GM21576 (cell line): ENCODE data around the gene ZNF443.
"Not testable (repeated sequence)": the region's sequence is repeated elsewhere in the genome, so short reads cannot be mapped to it uniquely, and the experiment has no call there.

Source experiments
- ATAC-seq: cut with Tn5 transposase; IDR thresholded peaks from one replicate; pipeline ENCODE4 v1.9.1; 2021; ENCODE audit warnings: mild to moderate bottlenecking, moderate library complexity; ENCODE audit not compliant: unreplicated experiment

The ZNF443 gene

DNA sequence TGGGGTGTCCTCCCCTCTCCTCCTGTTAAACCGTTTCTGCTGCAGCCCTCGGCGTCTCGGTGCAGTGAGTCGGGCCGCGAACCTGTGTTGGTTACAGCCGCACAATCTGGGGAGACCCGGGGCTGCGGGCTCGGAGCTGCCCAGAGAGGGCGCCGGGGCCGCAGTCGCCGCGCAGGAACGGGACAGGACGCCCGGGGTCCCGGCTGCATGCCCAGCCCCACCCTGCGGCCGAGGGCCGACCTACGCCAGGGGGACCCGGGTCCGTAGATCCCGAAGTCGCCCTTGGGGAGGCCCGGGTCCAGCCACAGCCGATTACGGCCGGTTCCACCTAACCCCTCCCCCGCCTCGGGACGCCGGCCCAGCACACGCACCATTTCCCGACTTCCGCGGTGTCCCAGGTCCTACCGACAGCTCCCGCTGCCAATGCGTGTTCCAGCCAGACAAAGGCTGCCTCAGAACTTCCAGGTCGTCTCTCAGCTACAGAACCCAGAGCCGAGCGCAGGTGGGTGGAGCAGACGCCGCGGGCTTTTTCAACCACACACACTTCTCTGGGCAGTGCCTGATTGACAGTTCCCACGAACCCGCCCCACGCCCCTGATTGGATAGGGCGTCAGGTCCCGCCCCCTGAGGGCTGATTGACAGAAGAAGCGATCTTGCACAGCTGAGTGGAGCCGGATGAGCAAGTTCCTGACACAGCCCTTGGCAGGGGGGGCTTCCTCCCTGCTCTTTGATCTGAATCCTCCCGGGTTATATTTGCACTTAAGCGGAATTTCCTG lies at the start of gene ZNF443:
ZNF443 (minus strand) TSS at position 481 of the 776 bp plus-strand sequence; CDS start at position 374, 107 bp downstream.
- ATAC-seq: peak; percentile 97

DNA sequence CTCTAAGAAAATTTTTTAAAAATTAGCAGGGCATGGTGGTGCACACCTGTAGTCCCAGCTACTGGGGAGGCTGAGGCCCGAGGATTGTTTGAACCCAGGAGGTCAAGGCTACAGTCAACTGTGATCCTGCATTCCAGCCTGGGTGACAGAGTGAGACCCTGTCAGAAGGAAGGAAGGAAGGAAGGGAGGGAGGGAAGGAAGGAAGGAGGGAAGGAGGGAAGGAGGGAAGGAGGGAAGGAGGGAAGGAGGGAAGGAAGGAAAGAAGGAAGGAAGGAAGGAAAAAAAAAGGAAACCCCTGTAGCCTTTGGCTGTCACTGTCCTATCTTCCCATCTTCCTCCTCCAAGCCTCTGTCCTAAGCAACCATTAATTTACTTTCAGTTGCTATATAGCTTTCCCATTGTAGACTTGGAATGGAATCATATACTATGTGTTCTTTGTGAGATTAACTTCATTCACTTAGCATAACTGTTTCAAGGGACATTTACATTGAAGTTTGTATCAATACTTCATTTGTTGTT lies 45.5 kb upstream of the ZNF443 start:
- not testable (repeated sequence) for ATAC-seq

- no peak for ATAC-seq
Observed at GRCh38 chr19:12485571-12485970, 44.8 kb upstream of the ZNF443 start.

- ATAC-seq: peak; percentile 6
Observed at GRCh38 chr19:12485052-12485416, 44.2 kb upstream of the ZNF443 start.

- peak; percentile 91 for ATAC-seq
Observed at GRCh38 chr19:12484371-12485051, 43.7 kb upstream of the ZNF443 start, which contains the start of gene ZNF709. TSS of gene ZNF709 (minus strand) at chr19:12484816. CDS start at chr19:12484657, 159 bp downstream.

GRCh38 chr19:12484011-12484370 lies 43.2 kb upstream of the ZNF443 start:
- no peak for ATAC-seq

DNA sequence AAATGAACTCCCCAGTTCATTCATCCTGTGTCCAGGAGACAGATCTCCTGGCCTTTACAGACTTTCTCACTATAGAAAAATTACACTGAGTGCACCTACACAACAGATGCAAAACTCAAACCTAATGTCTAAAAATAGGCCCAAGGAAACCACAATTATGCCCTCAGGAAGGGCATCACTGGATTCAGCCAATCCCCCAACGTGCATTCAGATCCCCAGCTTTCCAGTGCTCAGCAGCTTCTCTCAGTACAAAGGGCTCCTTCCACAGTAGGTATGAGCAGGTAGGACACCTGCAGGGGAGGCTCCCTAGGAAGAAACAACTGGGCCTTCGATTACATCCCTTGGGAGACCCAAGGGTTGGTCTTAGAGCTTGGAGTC lies 41.7 kb upstream of the ZNF443 start:
- no peak for ATAC-seq

DNA sequence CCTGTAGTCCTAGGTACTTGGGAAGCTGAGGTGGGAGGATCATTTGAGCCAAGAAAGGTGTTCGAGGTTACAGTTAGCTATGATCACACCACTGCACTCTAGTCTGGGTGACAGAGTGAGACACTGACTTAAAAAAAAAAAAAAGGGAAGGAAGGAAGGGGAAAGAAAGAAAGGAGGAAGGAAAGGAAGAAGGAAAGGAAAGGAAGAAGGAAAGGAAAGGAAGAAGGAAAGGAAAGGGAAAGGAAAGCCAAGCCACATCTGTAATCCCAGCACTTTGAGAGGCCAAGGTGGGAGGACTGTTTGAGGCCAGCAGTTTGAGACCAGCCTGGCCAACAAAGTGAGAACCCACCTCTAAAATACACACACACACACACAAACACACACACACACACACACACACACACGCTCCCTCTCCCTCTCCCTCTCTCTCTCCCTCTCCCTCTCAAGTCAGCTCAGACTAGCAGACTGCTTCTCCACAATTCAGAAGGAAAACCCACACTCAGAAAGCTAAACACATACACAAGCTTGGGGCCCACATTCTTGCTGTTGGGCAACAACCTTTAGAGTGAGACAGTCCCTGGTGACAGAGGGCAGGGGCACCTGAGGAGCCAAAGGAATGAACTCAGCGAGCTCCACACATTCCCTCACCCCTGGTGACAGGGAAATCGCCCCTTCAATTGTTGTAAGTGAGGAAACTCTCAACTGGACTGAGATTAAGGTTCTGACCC lies 41.1 kb upstream of the ZNF443 start:
- ATAC-seq: no peak

DNA sequence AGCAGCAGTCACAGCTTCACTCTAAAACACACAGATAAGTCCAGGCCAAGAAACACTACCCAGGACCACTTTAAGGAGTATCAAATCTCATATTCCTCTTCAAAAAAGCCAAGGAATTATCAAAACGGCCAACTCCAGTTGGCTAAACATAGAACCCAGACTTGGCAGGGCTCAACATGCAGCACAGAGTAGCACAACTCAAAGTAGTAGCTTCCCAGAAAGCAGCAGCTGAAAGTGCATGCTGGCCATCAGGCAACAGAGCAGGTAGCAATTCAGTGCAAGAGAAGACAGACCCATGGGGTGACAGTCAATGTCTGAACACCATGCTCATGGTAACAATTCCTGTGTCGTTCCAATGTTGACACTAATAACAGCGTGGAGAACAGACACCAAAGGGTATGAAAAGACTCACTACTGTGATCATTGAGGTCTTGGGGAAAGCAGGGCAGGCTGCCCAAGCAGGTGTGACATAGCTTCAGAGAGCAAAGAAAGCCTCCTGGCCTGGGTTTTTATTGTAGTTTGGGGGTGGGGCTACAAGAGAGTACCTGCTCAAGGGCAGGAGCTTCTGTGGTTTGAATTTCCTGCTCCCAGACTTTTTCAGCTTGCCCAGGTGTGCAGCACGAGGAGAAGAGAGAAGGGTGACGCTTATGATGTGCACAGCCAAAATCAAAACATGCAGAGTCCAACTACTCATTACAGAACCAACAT lies 37.6 kb upstream of the ZNF443 start:
- no peak for ATAC-seq

DNA sequence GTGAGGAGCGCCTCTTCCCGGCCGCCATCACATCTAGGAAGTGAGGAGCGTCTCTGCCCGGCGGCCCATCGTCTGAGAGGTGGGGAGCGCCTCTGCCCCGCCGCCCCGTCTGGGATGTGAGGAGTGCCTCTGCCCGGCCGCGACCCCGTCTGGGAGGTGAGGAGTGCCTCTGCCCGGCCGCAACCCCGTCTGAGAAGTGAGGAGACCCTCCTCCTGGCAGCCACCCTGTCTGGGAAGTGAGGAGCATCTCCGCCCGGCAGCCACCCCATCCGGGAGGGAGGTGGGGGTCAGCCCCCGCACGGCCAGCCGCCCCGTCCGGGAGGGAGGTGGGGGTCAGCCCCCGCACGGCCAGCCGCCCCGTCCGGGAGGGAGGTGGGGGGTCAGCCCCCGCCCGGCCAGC lies 26.8 kb upstream of the ZNF443 start:
- ATAC-seq: not testable (repeated sequence)

DNA sequence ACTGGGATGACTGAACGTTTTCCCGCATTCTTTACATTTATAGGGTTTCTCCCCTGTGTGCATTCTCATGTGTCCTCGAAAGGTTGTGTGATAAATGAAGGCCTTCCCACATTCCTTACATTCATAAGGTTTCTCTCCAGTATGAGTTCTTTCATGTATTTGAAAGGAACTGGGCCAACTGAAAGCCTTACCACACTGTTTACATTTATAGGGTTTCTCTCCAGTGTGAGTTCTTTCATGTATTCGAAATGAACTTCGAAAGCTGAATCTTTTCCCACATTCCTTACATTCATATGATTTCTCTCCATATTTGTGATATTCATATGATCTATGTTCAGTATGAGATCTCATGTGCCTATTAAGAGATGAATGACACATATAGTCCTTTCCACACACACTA lies 24.4 kb upstream of the ZNF443 start:
- no peak for ATAC-seq

- no peak for ATAC-seq
Observed at GRCh38 chr19:12464769-12465168, 23.9 kb upstream of the ZNF443 start.

GRCh38 chr19:12464139-12464538 lies 23.3 kb upstream of the ZNF443 start:
- not testable (repeated sequence) for ATAC-seq

- no peak for ATAC-seq
Observed at GRCh38 chr19:12453495-12453894, 12.7 kb upstream of the ZNF443 start.

GRCh38 chr19:12450844-12451243 lies 10.0 kb upstream of the ZNF443 start:
- ATAC-seq: no peak

- ATAC-seq: no peak
Observed at GRCh38 chr19:12448808-12449207, 8.0 kb upstream of the ZNF443 start.

DNA sequence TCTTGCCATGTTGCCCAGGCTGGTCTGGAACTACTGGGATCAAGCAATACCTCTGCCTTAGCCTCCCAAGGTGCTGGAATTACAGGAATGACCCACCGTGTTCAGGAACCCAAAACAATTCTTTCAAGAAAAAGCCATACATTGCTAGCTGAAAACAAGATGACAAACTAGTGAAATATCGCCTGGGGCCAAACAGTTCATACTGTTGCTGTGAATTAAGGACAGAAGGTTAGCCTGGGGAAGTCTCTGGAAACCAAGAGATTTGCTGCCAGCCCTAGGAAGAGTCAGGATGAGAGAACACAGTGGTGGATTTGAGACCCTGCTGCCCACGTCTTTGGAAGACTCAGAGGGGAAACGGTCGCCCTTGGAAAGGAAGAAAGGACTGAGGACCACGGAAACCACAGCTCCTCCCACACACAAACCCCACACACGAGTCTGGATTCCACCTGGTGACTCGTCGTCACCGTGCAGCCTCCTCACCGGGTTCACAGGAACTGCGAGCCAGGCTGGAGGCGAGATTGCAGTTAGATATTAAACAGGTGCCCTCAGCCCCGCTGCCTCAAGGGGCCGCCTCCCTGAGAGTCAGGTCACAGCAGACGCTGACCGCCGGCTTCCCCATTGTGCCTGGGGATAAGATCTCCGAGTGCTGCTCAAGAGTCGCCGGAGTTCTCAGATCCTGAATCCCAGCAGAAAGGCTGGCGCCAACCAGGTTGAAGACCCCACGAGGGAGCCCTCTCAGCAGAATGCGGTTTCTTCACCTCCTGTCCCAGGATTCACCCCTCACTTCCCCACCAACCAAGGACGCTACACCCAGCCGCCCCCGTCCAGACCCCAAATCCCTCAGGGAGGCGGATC lies 908 bp downstream of the ZNF443 start:
- peak; percentile 19 for ATAC-seq

- ATAC-seq: not testable (repeated sequence)
Observed at GRCh38 chr19:12430726-12431299, 10.0 kb downstream of the ZNF443 start.

GRCh38 chr19:12425888-12426274 lies 14.9 kb downstream of the ZNF443 start:
- no peak for ATAC-seq
